Muscle of leg (tissue), 11 donors: ENCODE measurements around the gene PTCH1. TPM values are rescaled to one million over a fixed set of nuclear protein-coding genes. Genes with fewer than 3 reads are reported as not detected.
A peak's percentile ranks its signal among the peaks of the same experiment; 100 is the strongest.

Experiments
- DNase-seq: peaks from one replicate; pipeline ENCODE4 v3.0.0; 2013
- H3K27ac ChIP-seq: one replicate; pipeline ENCODE4 v1.5.1; 2013; ENCODE audit warnings: mild to moderate bottlenecking, low read length, control low read depth
- H3K27me3 ChIP-seq: one replicate; pipeline ENCODE4 v1.6.1; 2013; ENCODE audit warnings: low read length; ENCODE audit not compliant: control insufficient read depth, insufficient read depth
- H3K36me3 ChIP-seq: one replicate; pipeline ENCODE4 v1.6.1; 2013; ENCODE audit warnings: low read length; ENCODE audit not compliant: control insufficient read depth, insufficient read depth
- H3K4me1 ChIP-seq: one replicate; pipeline ENCODE4 v1.6.1; 2013; ENCODE audit warnings: low read length; ENCODE audit not compliant: control insufficient read depth, insufficient read depth
- H3K4me3 ChIP-seq: one replicate; pipeline ENCODE4 v1.5.1; 2013; ENCODE audit warnings: low read length, control low read depth
- H3K9me3 ChIP-seq: replicated peaks from 2 replicates; pipeline ENCODE4 v1.6.1; 2013; ENCODE audit warnings: low read depth, low read length; ENCODE audit not compliant: control insufficient read depth
- WGBS: methylation state at CpG from one replicate; pipeline ENCODE4 v1.1.5; 2013; ENCODE audit warnings: missing lambda C conversion rate; ENCODE audit not compliant: insufficient coverage; 5-methylcytosine and 5-hydroxymethylcytosine counted together
- polyA plus RNA-seq, 8 donors: library from polyadenylated mRNA; unstranded; fragments of 120-200 nt; gene quantifications; one replicate each; pipeline versions ENCODE4 v1.2.1 to v1.2.3, GENCODE V29; 2013; ENCODE audit warnings: inconsistent platforms in 1 of 8, low replicate concordance in 1 of 8; ENCODE audit not compliant: insufficient read length in 8 of 8, insufficient read depth in 1 of 8
- total RNA-seq: library from RNA; stranded (reverse); fragments of 120-200 nt; gene quantifications from one replicate; pipeline ENCODE4 v1.2.4, GENCODE V29; 2013

The PTCH1 gene
- total and polyA plus RNA-seq, 9 donors: 4.2 to 13.1 (median 6.7) TPM

GRCh38 chr9:95431286-95431685 is 85.5 kb downstream of the PTCH1 start:
- no peak for DNase-seq
- H3K4me1 ChIP-seq: peaks cover 3% of the 10 kb centered on the region
- peaks cover 6% of the 10 kb centered on the region for H3K27me3 ChIP-seq
- 100% methylated on average over 1 of the region's 1 CpG for WGBS
- no peaks in the 10 kb centered on the region for H3K36me3 ChIP-seq
- H3K9me3 ChIP-seq: peaks cover 7% of the 10 kb centered on the region
- no peak overlapping the region for H3K4me3 ChIP-seq
- no peak overlapping the region for H3K27ac ChIP-seq

- Histone ChIP-seq H3K4me1 (peaks cover 8% of the 10 kb centered on the region), H3K27ac (no peak overlapping the region), H3K36me3 (no peaks in the 10 kb centered on the region), H3K27me3 (peaks cover 10% of the 10 kb centered on the region), H3K4me3 (no peak overlapping the region), H3K9me3 (peaks cover 7% of the 10 kb centered on the region)
- DNase-seq: no peak
- 96% methylated on average over 5 of the region's 7 CpGs for whole genome bisulfite sequencing
These were observed 86.7 kb downstream of the PTCH1 start for GRCh38 chr9:95429948-95430620.

DNA sequence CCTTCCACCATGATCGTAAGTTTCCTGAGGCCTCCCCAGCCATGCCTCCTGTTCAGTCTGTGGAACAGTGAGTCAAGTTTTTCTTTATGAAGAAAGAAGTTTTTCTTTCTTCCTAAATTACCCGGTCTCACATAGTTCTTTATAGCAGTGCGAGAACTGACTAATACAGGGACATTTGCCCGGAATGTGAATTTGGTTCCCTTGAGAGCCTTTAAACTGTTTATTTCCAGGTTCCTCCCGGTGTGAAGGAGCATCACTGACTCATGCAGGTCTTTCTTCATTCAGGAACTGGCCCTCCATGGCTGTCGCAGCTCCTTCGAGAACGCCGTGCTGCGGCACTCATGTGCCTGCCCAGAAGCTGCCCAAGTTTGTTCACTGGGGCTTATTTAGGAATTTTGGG is 87.7 kb downstream of the PTCH1 start:
- no peaks in the 10 kb centered on the region for H3K36me3 ChIP-seq
- no peak overlapping the region for H3K4me3 ChIP-seq
- peaks cover 7% of the 10 kb centered on the region for H3K9me3 ChIP-seq
- peaks cover 8% of the 10 kb centered on the region for H3K4me1 ChIP-seq
- no peak overlapping the region for H3K27ac ChIP-seq
- 77% methylated on average over 4 of the region's 10 CpGs for WGBS
- H3K27me3 ChIP-seq: peaks cover 10% of the 10 kb centered on the region
- no peak for DNase-seq

DNA sequence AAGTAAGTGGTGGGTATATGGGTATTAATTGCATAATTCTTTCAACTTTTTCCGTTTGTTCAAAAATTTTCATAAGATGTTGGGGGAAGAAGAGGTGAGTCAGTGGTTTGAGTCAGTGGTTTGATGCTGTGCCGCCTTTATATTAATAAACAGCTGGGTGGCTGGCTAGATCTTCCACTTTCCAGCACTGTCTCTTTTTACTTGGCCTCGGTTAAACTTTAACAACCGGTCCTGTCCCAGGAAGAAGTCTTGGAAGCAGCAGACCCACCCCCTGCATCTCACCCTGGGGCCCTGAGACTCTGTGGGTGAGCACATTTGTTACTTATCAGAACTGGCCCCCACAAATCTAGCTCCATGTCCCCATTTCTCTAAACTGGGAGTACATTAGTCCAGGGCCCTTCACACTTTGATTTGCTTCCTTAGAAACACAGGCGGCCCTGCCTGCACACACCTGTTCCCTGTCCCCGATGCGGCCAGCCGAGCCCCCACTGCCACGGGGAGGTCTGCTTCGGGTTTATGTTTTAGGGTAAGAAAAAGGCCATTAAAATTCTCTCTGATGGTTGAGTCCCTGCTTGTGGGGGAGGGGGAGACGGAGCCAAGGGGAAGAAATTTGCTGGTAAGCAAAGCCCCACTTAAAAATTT is 90.7 kb downstream of the PTCH1 start:
- Histone ChIP-seq H3K9me3 (peaks cover 15% of the 10 kb centered on the region), H3K4me1 (peaks cover 8% of the 10 kb centered on the region), H3K36me3 (no peaks in the 10 kb centered on the region), H3K27me3 (peaks cover 10% of the 10 kb centered on the region), H3K27ac (peak overlapping the region; percentile 65), H3K4me3 (peak overlapping the region; percentile 44)
- DNase-seq: peak; percentile 15
- 4% methylated on average over 7 of the region's 11 CpGs for WGBS

DNA sequence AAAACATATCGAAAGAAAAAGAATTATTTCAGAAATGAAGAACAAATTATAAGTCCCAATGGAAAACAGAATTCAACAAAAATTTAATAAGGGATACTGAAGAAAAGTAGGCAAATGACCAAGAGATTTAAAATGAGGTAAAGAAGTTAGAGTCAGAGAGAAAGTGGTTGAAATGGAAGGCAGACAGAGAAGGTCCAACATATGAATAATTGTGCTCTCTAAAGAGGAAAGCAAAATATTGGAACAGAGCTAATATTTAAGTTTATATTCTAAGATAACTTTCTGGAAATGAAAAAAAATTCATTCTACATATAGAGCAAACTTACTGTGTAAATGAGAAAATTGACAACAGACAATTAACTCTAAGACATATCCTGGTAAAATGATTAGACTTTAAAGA is 94.1 kb downstream of the PTCH1 start:
- no peak overlapping the region for H3K4me3 ChIP-seq
- peaks cover 8% of the 10 kb centered on the region for H3K4me1 ChIP-seq
- H3K27me3 ChIP-seq: peaks cover 10% of the 10 kb centered on the region
- H3K27ac ChIP-seq: no peak overlapping the region
- no peak for DNase-seq
- no peaks in the 10 kb centered on the region for H3K36me3 ChIP-seq
- no CpG with 5 or more reads among the region's 1 CpG for WGBS
- H3K9me3 ChIP-seq: peaks cover 8% of the 10 kb centered on the region

- Histone ChIP-seq H3K4me1 (no peaks in the 10 kb centered on the region), H3K4me3 (no peak overlapping the region), H3K9me3 (peaks cover 8% of the 10 kb centered on the region), H3K36me3 (no peaks in the 10 kb centered on the region), H3K27ac (no peak overlapping the region), H3K27me3 (no peaks in the 10 kb centered on the region)
- no peak for DNase-seq
These were observed 96.3 kb downstream of the PTCH1 start for GRCh38 chr9:95420518-95420917.

DNA sequence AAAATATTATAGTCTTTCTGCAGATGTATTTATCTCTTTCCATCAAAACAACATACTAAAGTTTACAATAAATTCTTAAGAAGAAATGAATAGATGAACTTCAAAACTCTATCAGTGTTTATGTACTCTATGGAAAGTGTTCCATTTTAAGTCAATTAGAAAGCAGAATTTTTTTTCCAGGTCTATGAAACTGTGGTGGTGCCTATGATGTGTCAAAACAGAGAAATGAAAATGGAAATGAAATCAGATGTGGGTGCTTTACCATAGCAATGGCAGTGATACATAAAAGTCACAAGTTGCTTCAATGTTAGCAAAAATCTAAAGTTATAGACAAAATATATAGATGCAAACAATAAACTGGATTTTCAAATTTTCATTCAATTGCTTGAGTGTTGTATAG is 97.3 kb downstream of the PTCH1 start:
- no peaks in the 10 kb centered on the region for H3K4me1 ChIP-seq
- no peaks in the 10 kb centered on the region for H3K36me3 ChIP-seq
- no peak overlapping the region for H3K27ac ChIP-seq
- no peak for DNase-seq
- peaks cover 8% of the 10 kb centered on the region for H3K9me3 ChIP-seq
- no peak overlapping the region for H3K4me3 ChIP-seq
- no peaks in the 10 kb centered on the region for H3K27me3 ChIP-seq

- Histone ChIP-seq H3K27me3 (no peaks in the 10 kb centered on the region), H3K4me3 (no peak overlapping the region), H3K36me3 (no peaks in the 10 kb centered on the region), H3K27ac (no peak overlapping the region), H3K4me1 (peaks cover under 1% of the 10 kb centered on the region), H3K9me3 (no peaks in the 10 kb centered on the region)
- DNase-seq: no peak
- WGBS: no CpG with 5 or more reads among the region's 2 CpGs
These were observed 101.6 kb downstream of the PTCH1 start for GRCh38 chr9:95415158-95415557.

GRCh38 chr9:95413793-95414192 is 103.0 kb downstream of the PTCH1 start:
- no peak overlapping the region for H3K4me3 ChIP-seq
- 100% methylated on average over 1 of the region's 2 CpGs for WGBS
- H3K4me1 ChIP-seq: peaks cover 2% of the 10 kb centered on the region
- H3K27me3 ChIP-seq: no peaks in the 10 kb centered on the region
- no peak for DNase-seq
- H3K9me3 ChIP-seq: no peaks in the 10 kb centered on the region
- no peaks in the 10 kb centered on the region for H3K36me3 ChIP-seq
- H3K27ac ChIP-seq: no peak overlapping the region

- 89% methylated on average over 18 of the region's 23 CpGs for WGBS
- no peak overlapping the region for H3K27ac ChIP-seq
- H3K36me3 ChIP-seq: no peaks in the 10 kb centered on the region
- peaks cover 2% of the 10 kb centered on the region for H3K4me1 ChIP-seq
- no peak overlapping the region for H3K4me3 ChIP-seq
- no peaks in the 10 kb centered on the region for H3K9me3 ChIP-seq
- DNase-seq: no peak
- no peaks in the 10 kb centered on the region for H3K27me3 ChIP-seq
These were observed 105.5 kb downstream of the PTCH1 start for GRCh38 chr9:95411054-95411892.
